ES-I3 (cell line): ENCODE results near the gene TNFAIP8.

Source experiments
- H3K36me3 ChIP-seq: 2 replicates; pipeline ENCODE4 v1.6.1; 2013; ENCODE audit warnings: mild to moderate bottlenecking, low read length, control low read depth, moderate library complexity; ENCODE audit not compliant: insufficient read depth
- H3K4me1 ChIP-seq: 2 replicates; pipeline ENCODE4 v1.6.1; 2013; ENCODE audit warnings: mild to moderate bottlenecking, control low read depth, low read length; ENCODE audit not compliant: insufficient read depth
- H3K9ac ChIP-seq: 2 replicates; pipeline ENCODE4 v1.6.1; 2013; ENCODE audit warnings: low read depth, mild to moderate bottlenecking, low read length, moderate library complexity
- H3K9me3 ChIP-seq: 2 replicates; pipeline ENCODE4 v1.6.1; 2013; ENCODE audit warnings: mild to moderate bottlenecking, low read length, moderate library complexity; ENCODE audit not compliant: control insufficient read depth, insufficient read depth

Gene TNFAIP8

DNA sequence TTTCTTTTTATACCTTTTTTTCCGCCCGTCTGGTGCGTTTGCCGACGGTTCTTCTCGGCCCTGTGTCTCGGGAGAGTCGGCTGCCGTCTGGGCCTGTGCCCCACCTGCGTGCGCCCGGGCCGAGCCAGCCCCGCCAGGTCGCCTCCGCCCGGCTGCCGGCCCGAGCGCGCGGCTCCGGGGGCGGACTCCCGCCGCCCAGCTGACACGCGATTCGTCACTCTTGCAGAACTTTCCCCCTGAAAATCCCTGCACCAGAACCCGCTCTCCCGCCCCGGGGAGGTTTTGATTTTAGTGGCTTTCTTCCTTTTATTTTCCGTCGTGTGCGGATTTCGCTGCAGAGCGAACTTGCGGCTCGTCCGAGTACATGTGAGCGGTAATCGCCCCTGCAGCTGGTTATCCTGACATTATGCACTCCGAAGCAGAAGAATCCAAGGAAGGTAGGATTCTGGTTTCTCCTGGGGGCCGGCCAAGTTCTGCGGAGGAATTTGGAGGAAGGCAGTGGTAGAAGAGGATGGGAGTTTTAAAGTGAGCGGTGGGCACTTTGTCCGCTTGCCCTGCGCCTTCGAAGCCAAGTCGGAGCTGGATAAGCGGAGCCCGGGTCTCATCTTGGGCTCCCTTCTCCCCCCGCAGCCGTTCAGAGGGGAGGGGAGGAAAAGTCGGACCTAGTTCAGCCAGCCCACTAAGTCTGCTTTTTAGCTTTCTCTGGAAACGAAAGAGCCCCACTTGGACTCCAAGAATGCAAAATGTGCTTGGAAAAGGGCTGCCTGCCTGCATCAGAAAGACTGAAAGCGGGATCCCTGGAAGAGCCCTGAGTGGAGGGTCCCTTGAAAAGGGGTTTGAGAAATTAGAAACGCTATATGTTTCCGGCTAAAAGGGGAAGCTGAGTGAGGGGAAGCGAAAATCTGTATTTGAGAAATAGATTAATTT, at the start of gene TNFAIP8:
TNFAIP8 (plus strand) TSS at position 335 of the 927 bp plus-strand sequence; CDS start at position 407, 72 bp downstream.
- H3K4me1 ChIP-seq: peaks cover 66% of the 10 kb centered on the region
- H3K9ac ChIP-seq: peak within 1 kb of the TSS; percentile 64
- no peaks in the 10 kb centered on the region for H3K9me3 ChIP-seq
- no peaks in the 10 kb centered on the region for H3K36me3 ChIP-seq

DNA sequence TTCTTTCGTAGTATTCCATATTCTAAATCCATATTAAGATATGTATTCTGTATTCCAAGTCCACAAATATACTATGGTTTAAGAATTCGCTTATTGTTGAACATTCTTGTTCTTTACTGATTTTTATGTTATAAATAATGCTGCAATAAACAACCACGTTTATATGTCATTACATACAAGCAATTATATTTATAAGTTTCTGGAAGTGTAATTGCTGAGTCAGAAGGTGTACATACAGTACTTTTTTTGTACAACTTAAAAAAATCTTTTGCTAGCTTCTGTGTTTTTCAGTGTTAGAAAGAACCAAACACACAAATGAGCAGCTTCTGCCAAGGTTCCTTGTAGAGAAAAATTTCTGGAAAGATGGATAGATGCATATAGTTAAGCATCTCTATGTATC, 48.6 kb upstream of the TNFAIP8 start:
- Histone ChIP-seq H3K36me3 (no peaks in the 10 kb centered on the region), H3K9me3 (no peaks in the 10 kb centered on the region), H3K4me1 (peaks cover 16% of the 10 kb centered on the region), H3K9ac (no peak overlapping the region)

DNA sequence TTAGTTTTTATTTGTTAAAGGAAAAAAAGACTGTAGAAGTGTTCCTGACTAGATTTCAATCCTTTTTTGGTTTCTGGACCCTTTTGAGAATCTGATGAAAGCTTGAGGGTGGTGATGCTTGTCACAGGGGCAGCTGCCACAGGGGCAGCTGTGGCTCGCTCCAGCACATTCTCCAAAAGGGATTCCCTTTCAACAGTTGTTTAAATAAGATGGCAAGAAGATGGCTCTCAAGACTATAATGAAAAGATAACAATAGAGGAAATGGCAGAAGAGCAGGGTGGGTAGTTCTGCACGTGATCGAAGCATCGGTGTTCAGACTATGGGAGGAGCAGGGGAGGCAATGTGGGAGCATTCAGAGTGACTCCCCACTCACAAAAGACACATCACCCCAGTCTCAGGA, 46.5 kb upstream of the TNFAIP8 start:
- Histone ChIP-seq H3K9ac (no peak overlapping the region), H3K9me3 (no peaks in the 10 kb centered on the region), H3K36me3 (no peaks in the 10 kb centered on the region), H3K4me1 (peaks cover 14% of the 10 kb centered on the region)

DNA sequence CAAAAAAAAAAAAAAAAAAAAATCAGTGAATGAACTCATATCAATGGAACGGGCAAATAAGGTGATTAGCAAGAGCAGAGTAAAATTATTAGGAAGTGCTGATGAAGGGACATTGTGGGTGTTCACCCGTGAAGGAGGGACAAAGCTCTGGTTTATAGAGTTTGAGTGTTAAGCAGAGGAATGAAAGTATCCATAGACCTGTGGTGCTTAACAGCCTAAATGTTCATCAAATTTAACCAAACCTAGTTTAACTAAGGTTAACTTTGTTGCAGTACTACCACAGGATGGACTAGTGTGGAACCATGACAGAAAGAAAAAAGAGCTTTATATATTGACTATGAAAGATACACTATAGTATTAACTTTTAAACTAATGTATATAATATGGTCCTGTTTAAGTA, 44.1 kb upstream of the TNFAIP8 start:
- Histone ChIP-seq H3K9ac (no peak overlapping the region), H3K9me3 (no peaks in the 10 kb centered on the region), H3K4me1 (peaks cover 12% of the 10 kb centered on the region; the same call in 1 of the 2 replicates), H3K36me3 (no peaks in the 10 kb centered on the region)

DNA sequence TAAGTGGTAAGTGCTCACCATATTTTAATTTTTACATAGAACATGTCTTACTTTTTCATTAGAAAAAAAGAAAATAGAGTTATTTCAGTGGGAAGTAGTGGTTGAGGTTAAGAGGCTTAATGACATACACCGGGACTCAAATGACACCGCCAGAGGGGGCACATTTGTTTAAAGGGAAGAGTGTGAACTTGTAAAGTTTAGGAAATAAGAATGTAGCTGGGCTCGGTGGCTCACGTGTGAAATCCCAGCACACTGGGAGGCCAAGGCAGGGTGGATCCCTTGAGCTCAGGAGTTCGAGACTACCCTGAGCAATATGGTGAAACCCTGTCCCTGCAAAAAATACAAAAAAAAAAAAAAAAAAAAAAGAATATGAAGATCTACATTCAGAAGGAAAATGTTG, 43.4 kb upstream of the TNFAIP8 start:
- Histone ChIP-seq H3K4me1 (peaks cover 12% of the 10 kb centered on the region; the same call in 1 of the 2 replicates), H3K36me3 (no peaks in the 10 kb centered on the region), H3K9me3 (no peaks in the 10 kb centered on the region), H3K9ac (no peak overlapping the region)

DNA sequence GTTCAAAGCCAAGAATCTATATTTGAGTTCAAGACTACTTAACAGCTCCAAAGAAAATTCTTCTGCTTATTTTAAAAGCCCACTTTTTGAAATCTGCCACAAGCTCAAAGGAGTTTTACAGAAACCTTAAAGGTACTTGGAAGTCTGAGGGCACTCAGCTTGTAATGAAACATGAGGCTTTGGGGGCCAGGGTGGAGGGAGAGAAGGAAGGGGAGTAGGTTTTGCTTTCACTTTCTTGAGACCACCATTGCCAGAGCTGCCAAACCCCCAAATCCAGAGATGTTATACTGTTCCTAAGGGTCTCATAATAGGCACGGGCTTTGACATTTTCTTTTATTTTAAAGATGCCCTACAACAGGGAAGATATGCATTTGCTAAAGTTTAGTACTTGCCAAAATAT, 42.6 kb upstream of the TNFAIP8 start:
- Histone ChIP-seq H3K9ac (no peak overlapping the region), H3K4me1 (peaks cover 12% of the 10 kb centered on the region), H3K9me3 (no peaks in the 10 kb centered on the region), H3K36me3 (no peaks in the 10 kb centered on the region)

DNA sequence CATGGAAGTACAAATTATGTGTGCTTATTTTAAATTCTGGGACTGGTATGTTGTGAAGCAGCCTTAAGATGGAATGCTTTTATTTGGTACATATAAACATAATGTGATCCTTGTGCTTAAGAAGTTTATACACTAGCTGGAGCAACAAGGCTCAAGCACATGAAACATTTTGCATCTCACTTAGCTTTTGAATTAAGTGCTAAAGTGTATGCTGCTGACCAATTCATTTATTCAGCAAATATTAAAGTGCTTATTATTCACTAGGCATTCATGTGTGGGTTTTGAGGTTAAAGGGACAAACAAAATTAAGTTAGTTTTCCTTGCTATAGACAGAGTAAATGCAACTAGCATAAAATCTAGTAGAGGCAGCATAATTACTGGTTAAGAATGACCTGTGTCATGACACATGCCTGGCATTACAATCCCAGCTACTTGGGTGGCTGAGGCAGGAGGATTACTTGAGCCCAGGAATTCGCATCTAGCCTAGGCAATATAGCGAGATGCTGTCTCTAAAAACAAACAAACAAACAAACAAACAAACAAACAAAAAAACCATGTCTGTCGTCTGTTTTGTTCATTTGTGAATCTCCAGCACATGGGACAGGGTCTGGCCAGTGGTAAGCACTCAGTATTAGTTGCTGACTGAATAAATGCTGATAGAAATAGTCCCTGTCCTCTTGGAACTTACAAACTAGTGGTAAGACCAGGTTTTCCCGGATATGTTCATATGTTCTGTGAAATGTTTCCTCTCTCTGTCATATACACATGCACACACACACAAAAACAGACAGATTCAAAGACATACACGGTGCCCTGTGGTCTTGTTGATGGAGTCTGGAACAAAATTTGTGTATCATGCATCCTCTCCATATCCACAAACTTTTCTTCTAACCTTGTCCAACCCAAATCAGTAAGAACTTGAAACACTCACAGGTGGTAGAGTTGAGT, 41.9 kb upstream of the TNFAIP8 start:
- H3K4me1 ChIP-seq: peaks cover 11% of the 10 kb centered on the region

DNA sequence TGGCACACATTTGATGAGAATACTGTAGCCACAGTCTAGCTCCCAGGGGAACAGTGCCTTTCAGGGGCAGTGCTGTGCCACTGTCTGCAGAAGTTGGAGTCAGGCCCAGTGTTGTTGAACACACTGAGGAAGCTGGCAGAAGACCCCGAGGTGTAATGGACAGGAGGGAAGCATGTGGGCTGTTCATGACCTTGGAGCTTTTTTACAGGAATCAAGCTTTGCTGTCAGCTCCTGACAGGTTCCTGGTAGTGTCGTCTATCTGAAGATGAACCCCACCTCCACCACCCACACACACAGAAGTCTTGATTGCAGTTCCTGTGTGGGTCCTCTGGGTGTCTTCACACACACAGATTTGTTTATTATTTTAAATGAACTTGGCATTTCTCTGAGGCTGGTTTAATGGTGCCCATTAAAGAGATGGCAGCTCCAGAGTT, 40.3 kb upstream of the TNFAIP8 start:
- Histone ChIP-seq H3K4me1 (peaks cover 18% of the 10 kb centered on the region), H3K9ac (no peak overlapping the region), H3K9me3 (no peaks in the 10 kb centered on the region), H3K36me3 (no peaks in the 10 kb centered on the region)

More for the DNA sequence above, 41.9 kb upstream of the TNFAIP8 start:
- H3K36me3 ChIP-seq: no peaks in the 10 kb centered on the region
- no peak overlapping the region for H3K9ac ChIP-seq
- H3K9me3 ChIP-seq: no peaks in the 10 kb centered on the region

DNA sequence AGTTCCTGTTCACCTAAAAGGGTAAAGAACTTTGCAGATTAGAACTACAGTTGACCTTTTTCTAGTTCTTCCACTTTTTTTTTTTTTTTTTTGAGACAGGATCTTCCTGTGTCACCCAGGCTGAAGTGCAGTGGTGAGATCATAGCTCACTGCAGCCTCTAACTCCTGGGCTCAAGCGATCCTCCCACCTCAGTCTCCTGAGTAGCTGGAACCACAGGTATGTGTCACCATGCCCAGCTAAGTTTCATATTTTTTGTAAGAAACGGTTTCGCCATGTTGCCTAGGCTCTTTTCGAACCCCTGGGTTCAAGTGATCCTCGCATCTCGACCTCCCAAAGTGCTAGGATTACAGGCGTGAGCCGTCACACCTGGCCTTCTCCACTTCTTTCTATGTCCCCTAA, 39.7 kb upstream of the TNFAIP8 start:
- H3K36me3 ChIP-seq: no peaks in the 10 kb centered on the region
- H3K9me3 ChIP-seq: no peaks in the 10 kb centered on the region
- H3K9ac ChIP-seq: no peak overlapping the region
- peaks cover 21% of the 10 kb centered on the region for H3K4me1 ChIP-seq

DNA sequence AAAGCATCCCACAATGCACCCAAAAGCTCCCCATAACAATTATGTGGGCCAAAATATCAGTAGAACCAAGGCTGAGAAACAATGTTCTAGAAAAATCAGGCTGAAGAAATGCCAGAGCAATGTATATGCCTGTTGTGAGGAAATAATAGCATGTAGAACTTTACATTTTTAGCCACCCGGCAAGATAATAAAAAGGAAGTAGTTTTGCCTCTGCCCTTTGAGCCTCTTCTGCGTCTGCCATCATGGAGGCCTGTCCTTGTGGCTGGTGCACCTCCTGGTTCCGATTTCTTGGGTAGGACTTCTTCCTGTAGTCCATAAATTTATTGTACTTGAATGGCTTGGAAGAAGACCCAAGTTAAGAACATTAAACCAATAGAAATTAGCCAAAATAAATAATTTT, 38.9 kb upstream of the TNFAIP8 start:
- no peak overlapping the region for H3K9ac ChIP-seq
- peaks cover 29% of the 10 kb centered on the region for H3K4me1 ChIP-seq
- no peaks in the 10 kb centered on the region for H3K36me3 ChIP-seq
- no peaks in the 10 kb centered on the region for H3K9me3 ChIP-seq

DNA sequence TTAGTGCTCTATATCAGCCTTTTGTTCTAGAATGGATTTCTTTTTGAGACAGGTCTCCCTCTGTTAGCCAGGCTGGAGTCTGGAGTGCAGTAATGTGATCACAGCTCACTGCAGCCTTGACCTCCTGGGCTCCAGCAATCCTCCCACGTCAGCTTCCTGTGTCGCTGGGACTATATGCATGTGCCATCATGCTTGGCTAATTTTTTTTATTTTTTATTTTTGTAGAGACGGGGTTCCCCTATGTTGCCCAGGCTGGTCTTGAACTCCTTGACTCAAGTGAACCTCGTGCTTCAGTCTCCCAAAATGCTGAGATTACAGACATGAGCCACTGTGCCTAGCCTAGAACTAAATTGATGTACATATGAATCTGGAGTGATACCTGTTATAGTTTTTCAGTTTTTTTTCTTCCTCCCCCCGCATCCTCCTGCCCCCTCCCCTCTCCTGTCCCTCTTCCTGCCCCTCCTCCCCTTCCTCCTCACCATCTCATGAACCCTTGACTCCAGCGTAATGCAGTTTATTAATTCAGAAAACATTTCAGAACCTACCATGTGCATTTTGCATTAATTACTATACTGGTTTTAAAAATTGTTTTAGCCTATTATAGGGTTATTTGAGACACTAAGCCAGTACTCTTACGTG, 37.4 kb upstream of the TNFAIP8 start:
- no peaks in the 10 kb centered on the region for H3K9me3 ChIP-seq
- H3K4me1 ChIP-seq: peaks cover 43% of the 10 kb centered on the region

DNA sequence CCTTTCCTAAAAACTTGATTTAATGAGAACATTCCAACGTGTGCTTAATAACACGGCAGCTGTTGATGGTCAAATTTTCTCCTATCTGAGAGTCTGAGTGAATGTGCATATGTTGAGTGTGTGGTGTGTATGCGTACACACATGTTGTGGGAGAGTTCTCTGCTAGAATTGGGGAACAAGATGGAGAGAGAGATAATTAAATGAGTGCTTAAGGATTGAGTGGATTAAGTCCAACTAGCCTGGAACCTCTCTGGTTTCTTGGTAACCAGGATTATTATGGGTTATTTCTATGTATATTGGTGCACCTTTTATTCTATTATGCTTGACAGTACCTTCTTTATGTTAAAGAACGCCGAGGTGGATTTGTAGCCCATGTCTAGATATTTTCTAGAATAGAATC, 36.4 kb upstream of the TNFAIP8 start:
- H3K36me3 ChIP-seq: no peaks in the 10 kb centered on the region
- peaks cover 38% of the 10 kb centered on the region for H3K4me1 ChIP-seq
- H3K9me3 ChIP-seq: no peaks in the 10 kb centered on the region
- H3K9ac ChIP-seq: no peak overlapping the region

More for the DNA sequence above, 37.4 kb upstream of the TNFAIP8 start:
- H3K9ac ChIP-seq: no peak overlapping the region
- H3K36me3 ChIP-seq: no peaks in the 10 kb centered on the region

DNA sequence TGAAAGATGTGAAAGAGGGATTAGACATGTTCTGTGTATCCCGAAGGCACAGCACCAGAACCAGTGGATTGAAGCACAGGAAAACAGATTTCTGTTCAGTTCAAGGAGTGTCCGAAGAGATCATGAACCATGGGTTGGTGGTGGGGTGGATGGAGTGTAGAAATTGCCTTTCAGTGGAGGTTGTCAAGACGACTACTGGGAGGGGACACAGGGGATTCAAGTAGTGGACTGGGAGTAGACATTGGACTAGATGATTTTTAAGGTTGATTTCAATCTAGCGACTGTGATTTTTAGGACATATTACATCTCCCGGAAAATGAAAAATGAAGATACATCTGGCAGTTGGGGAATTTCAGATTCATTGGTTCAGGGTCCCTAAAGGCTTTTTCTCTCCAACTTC, 35.9 kb upstream of the TNFAIP8 start:
- Histone ChIP-seq H3K4me1 (peaks cover 43% of the 10 kb centered on the region), H3K9ac (no peak overlapping the region), H3K36me3 (no peaks in the 10 kb centered on the region), H3K9me3 (no peaks in the 10 kb centered on the region)
